CD4-positive, alpha-beta T cell treated with Interleukin-17A for 1 hour (primary cell): ENCODE measurements around the gene LUZP1.

Source experiments
- DNase-seq: peaks from one replicate; pipeline ENCODE4 v3.0.0-alpha.2; 2020

The LUZP1 gene

DNA sequence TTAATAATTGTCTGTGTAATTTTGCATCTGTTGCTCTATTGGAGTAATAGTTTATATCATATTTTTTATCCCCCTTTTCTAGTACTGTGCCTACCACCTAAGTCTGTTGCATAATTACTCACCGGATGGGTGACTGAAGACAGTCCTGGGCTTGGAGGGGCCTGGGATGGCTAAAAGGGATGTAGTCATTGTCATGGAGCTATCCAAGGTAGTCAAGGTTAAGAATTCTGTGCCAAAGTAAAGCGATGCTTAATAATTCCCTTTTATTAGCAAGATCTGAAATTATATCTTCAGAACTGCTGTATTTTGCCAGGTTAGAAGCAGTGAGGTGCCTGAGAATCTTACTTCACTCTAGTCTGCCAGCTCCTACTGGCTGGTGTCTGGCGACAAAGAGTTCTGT, 87.8 kb downstream of the LUZP1 start:
- no peak for DNase-seq

DNA sequence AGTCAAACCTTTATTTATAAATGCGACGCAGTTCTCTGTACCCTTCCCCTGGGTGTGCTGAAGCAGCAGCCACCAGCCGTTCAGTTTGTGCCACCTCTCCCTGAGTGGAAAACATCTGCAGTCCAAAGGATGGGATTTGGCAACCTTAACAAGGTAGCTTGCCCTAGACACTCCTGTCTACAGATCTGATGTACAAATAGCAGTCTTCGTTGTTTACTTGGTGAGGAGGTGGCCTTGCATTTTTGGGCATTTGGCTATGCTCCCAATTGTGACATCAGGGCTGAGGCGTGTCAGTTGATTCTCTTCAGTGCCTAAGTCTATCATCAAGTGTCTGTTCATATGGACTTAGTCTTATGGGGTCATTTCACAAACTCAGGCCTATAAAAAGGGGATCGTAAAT, 89.6 kb downstream of the LUZP1 start:
- DNase-seq: no peak

DNA sequence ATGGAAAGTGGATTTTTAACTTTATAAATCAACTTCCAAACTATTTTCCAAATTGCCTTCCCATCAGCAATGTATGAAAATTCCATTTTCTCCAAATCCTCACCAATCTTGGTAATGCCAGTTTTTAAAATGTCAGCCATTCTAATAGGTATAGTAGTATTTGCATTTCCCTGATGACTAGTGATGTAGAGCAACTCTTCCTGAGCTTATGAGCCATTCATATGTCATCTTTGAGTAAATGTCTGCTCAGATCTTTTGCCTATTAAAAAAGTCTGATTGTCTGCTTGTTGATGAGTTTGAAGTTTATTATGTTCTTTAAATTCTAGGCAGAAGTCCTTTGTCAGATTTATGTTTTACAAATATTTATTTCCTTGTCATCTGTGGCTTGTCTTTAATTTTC, 94.6 kb downstream of the LUZP1 start:
- DNase-seq: no peak

DNA sequence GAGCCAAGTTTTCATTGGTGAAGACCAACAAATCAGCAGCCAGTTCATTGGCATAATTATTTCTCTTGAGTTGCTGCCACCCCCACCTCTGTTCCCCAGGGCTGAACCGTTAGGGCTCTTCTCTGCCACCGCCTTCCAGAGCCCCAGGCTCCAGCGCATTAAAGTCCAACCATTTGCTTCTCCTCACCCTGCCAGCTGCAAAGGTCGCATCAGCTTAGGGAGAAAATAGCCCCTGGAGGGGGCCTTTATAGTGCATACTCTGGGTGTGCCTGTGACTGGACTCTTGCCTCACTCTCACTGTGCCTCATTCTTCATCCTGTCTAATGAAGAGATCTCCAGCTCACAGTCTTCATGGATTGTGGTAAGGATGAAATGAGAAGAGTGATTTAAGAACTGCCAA, 99.0 kb downstream of the LUZP1 start:
- DNase-seq: no peak

DNA sequence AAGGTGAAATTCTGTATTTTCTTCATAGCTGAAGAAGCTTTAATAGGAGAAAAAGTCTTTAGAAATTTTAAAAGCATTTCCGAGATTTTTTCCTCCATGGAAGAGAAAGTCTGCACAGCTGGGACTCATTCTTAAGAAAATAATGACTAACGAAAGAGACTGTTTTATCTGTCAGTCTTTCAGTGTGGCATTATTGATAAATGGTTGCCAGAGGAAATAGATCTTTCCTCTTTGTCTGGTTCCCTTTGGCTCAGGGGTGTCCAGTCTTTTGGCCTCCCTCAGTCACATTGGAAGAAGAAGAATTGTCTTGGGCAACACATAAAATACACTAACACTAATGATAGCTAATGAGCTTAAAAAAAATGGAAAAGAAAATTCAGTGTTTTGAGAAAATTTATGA, 99.5 kb downstream of the LUZP1 start:
- DNase-seq: no peak

DNA sequence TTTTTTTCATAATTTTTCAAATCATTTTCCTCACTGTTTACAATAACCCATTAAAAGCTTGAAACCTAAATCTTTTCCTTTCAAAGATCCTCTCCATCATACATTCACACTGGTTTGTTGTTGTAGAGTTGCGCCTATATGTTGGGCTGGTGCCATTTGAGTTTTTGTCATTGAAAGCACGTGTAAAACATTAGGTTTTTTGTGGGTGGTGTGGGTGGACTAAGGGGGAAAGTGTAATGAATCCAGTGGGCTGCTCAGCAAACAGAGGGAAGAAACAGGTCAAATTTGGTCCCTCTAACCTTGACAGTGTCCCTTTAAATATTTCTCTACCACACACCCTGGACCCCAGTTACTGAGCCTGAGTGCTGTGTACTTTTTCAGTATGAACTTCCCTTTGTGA, 102.6 kb downstream of the LUZP1 start:
- no peak for DNase-seq

DNA sequence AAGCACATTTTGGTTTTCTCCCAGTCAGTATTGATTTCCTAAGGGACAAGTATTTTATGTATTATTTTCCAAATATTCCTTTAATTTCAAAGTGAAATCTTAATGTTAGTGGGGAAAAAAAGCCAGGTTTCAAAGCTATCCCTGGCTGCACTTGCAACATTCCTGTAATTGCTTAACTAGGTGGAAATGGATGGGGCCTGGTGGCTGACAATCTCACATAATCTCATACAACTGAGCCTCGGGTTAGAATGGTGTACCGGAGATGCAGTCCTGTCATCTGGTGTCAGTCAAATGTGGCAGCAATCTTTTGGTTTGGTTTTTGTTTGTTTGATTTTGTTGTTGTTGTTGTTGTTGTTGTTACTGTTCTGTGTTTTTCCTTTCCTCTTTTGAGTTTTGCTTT, 103.3 kb downstream of the LUZP1 start:
- DNase-seq: no peak

DNA sequence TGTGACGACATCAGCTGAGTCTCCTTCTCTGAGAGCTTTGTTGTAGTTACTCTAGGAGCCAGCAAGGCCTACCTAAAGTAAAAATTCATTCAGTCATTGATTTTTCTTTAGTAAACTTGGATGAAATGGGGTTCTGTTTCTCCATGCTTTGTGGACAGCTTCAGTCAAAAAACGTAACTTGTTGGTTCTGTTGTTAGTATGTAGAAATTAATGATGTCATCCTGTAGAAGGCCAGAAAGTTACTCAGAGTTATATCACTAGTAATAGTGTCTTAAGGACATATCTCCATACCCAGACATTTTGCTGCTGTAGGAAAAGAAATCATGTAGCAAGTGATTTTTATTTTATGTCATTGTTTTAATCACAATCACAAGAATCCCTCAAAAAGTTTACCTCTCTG, 106.4 kb downstream of the LUZP1 start:
- no peak for DNase-seq

DNA sequence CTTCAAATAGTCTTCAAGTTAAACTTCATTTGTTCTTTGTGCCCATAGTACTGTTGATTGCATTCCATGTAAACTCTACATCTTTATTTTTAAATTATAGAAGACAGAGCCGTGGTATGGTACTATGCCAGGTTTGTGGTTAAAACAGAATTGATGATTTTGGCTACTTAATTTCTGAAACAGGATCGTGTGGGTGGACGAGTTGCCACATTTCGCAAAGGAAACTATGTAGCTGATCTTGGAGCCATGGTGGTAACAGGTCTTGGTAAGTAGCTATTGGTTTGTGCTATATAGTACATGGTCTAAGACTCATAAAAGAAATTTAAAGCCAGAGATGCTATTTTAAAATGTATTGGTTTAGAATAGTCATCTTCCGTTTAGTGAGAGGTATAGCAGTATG, 111.4 kb downstream of the LUZP1 start:
- no peak for DNase-seq

DNA sequence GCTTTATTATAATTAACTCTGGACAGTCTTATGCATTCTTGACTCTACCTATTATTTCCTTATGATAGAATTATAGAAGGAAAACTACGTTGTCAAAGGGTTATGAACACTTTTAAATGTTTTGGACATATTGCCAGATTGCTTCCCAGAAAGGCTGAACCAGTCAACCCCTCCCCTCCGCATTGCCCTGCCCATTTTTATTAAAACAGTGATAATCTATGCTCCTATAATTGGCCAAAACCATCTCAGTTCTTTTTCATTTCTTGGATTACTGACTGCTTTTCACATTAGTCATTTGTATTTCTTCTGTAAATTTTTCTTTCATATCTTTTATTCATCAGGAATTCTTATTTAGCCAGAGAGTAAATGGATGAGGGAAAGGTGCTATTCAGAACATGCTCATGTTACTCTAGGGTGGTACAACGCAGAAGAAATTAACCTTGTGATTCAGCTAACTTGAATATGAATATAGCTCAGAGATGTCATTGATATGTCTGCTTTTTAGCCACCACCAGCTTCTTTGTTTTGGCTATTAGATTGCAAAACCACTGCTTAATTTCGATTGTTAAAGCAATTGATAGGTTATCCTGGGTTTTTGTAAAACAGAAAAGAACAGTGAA, 117.3 kb downstream of the LUZP1 start:
- no peak for DNase-seq

DNA sequence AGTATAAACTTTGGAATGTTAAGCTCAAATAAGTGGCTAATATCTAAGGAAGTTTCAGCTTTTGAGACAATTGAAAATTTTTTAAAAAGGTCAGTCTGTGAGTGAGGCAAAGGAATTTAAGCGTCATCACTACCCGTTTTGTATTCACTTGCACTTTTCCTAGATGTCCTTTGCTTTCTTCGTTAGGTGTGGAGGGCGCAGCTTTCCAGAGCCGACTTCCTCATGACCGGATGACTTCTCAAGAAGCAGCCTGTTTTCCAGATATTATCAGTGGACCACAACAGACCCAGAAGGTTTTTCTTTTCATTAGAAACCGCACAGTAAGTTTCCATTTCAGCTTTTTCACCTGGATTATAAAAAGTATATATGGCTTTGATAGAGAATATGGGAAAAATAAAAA, 118.5 kb downstream of the LUZP1 start:
- no peak for DNase-seq

DNA sequence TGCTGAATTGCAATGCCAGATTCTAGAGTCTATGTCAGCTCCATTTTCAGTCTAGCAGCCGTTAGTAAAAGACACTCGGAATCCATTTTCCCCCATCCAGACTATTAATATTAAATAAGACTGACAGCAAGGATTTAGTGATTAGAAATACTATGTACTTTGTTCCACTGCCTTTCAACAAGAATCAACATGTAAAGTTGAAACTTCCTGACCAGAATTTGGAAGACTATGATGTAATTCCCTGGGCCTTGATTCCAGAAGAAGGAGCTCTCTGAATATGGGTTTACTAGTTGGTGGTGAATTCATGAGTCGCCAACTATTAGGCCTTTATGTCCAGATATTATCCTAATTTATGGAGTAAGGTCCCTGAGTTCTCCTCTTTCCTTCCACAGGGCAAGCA, 124.6 kb downstream of the LUZP1 start:
- no peak for DNase-seq

DNA sequence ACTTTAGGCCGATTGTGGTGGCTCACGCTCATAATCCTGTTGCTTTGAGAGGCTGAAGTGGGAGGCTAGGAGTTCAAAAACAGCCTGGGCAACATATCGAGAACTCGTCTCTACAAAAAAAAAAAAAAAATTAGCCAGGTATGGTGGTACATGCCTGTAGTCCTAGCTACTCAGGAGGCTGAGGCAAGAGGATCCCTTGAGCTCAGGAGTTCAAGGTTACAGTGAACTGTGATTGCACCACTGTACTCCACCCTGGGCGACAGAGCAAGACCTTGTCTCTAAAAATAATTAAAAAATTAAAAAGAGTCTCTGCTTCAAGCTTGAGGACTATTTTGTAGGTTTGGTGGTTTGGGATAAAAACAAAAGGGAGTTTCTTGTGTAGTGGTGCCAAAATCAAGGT, 128.1 kb downstream of the LUZP1 start:
- DNase-seq: no peak

DNA sequence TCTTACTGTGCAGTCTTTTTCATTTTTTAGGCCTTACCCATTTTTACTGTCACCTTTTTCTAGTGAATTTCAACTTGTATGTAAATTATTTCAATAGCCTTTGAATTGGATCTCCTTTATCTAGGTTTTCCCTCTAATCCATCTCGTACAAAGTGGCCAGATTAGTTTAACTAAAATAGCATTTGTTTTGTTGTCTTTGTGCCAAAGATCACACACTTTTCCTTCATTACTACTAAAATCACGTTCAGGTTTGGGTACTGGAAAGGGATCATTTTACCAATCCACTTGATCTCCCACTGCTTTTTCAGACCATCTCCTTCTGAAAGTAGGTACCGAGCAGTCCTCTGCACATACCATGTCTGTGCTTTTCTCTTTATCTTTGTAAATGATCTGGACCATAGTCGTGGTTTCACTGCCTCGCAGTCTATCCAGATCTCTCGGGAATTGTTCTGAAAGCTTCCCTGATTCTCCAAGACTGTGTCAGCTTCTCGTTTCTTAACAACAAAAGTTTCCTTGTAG, 129.3 kb downstream of the LUZP1 start:
- no peak for DNase-seq

DNA sequence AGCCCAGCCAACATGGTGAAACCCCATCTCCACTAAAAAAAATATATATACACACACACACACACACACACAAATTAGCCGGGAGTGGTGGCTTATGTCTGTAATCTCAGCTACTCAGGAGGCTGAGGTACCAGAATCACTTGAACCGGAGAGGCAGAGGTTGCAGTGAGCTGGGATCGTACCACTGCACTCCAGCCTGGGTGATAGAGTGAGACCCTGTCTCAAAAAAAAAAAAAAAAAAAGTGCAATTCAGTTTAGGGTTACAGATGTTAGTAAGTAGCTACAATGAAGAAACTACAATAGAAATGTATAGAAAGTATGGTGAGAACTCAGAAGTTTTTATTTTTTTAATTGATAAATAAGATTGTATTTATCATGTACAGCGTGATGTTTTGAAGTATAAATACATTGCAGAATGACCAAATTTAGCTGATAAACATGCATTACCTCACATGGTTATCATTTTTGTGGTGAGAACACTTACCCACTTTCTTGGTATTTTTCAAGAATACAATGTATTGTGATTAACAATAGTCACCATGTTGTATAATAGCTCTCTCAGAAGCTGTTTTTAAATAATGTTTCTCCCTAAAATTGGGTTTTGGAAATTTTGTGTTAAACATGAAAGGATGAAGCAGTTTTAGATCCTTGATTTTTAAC, 131.4 kb downstream of the LUZP1 start:
- DNase-seq: no peak

DNA sequence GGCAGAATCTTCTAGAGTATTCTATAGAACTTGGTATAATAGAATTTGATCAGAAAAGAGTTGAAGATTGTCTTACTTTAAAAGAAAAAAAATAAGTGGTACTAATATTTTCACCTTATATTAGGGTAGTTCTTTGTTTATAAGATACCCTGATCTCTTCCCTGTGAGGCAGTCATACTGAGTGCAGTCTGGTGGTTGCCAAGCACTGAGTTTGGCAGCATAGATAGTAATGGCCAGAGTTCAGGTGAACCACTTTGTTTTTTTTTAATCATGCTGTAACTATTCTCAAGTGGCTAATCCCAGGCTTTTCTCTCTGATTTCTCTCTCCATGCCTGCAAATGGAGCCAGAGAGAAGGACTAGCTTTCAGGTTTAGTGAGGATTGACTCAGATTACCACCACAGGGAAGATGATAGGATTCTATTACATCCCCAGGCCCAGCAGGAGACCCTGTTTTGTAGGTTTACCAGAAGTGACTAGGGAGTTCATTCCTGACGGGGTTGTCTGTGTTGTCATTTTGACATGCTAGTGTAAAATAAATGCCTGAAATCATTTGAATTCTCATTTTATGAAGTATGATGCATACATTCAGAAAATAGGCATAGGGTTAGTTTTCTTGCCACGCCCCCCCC, 132.7 kb downstream of the LUZP1 start:
- DNase-seq: no peak
